PC-9 (cell line): ENCODE measurements around the gene ALOXE3.

Experiments used
- CTCF ChIP-seq: fragments of 200-600 bp; sonication (generic); conservative IDR thresholded peaks from 2 replicates; pipeline ENCODE4 v1.6.1; 2017; ENCODE audit warnings: mixed run types, antibody characterized with exemption, mild to moderate bottlenecking, moderate library complexity
- EZH2 ChIP-seq: fragments of 200-600 bp; sonication (generic); IDR thresholded peaks from 2 replicates; pipeline ENCODE4 v1.8.0; 2017; ENCODE audit warnings: antibody characterized with exemption, low read depth

DNA sequence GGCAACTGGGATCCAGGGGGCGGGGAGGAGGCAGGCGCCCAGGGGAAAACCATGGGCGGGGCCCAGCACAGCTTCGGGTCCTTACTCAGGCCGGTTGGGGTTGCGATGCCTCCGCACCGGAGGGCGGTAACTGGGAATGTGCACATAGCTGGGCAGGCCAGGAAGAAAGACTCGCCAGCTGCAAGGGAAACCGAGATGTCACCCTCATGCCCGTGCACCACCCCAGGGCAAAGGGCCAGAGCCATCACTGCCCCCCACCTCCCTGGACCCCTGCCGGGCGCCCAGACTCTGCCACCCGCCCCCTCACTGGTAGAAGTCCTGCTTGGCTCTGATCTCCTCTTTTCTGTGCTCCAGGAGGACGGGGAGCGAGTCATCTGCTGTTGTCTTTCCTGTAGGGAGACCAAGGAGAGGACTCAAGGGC, 37.5 kb downstream of the ALOXE3 start:
- TF ChIP-seq CTCF (no peak), EZH2 (no peak)
